Skin of body (tissue), 2 donors: ENCODE data around the gene BATF. TPM values are rescaled to one million over a fixed set of nuclear protein-coding genes. Genes with fewer than 3 reads are reported as not detected.

Experiments
- DNase-seq: peaks from one replicate; lab custom pipeline; 2025; lab: John Stamatoyannopoulos, UW
- total RNA-seq: library from RNA; depleted of rRNA; stranded (reverse); fragments of >200 nt; gene quantifications from one replicate; pipeline ENCODE4 v1.2.3, GENCODE V29; 2014

Gene BATF
- total RNA-seq, 1 donor from 2014 or later: 1.4 TPM

- DNase-seq: no peak
Measured at GRCh38 chr14:75531660-75532317, 9.5 kb downstream of the BATF start.

GRCh38 chr14:75533791-75534555, 11.7 kb downstream of the BATF start:
- no peak for DNase-seq

- no peak for DNase-seq
Measured at GRCh38 chr14:75535164-75535898, 13.1 kb downstream of the BATF start.

GRCh38 chr14:75537071-75537470, 14.8 kb downstream of the BATF start:
- DNase-seq: no peak

GRCh38 chr14:75539162-75539560, 16.9 kb downstream of the BATF start:
- no peak for DNase-seq

GRCh38 chr14:75539561-75540478, 17.6 kb downstream of the BATF start:
- DNase-seq: no peak

GRCh38 chr14:75540479-75540851, 18.2 kb downstream of the BATF start:
- DNase-seq: no peak

GRCh38 chr14:75542588-75543091, 20.4 kb downstream of the BATF start:
- no peak for DNase-seq

- no peak for DNase-seq
Measured at GRCh38 chr14:75543253-75543652, 21.0 kb downstream of the BATF start.

GRCh38 chr14:75543786-75544185, 21.5 kb downstream of the BATF start:
- DNase-seq: no peak

GRCh38 chr14:75545907-75546306, 23.6 kb downstream of the BATF start:
- no peak for DNase-seq

GRCh38 chr14:75547552-75548250, 25.4 kb downstream of the BATF start:
- DNase-seq: no peak

- no peak for DNase-seq
Measured at GRCh38 chr14:75548544-75548943, 26.3 kb downstream of the BATF start.

- DNase-seq: no peak
Measured at GRCh38 chr14:75549169-75549568, 26.9 kb downstream of the BATF start.

- no peak for DNase-seq
Measured at GRCh38 chr14:75551021-75551420, 28.8 kb downstream of the BATF start.

- no peak for DNase-seq
Measured at GRCh38 chr14:75553157-75553556, 30.9 kb downstream of the BATF start.

GRCh38 chr14:75553761-75554364, 31.6 kb downstream of the BATF start:
- DNase-seq: no peak

- no peak for DNase-seq
Measured at GRCh38 chr14:75554482-75554881, 32.2 kb downstream of the BATF start.

GRCh38 chr14:75558440-75558839, 36.2 kb downstream of the BATF start:
- DNase-seq: no peak

GRCh38 chr14:75559045-75559444, 36.8 kb downstream of the BATF start:
- DNase-seq: no peak
